K562 (cell line): Measurements from ENCODE around the gene HMOX2. TPM values are rescaled to one million over a fixed set of nuclear protein-coding genes. Genes with fewer than 3 reads are reported as not detected.

Experiments
- DDX20 ChIP-seq: fragments of 450-650 bp; IDR thresholded peaks from 2 replicates; pipeline ENCODE4 v1.6.1; 2016; ENCODE audit warnings: missing genetic modification characterization, low read depth, mild to moderate bottlenecking, missing compliant biosample characterization, moderate library complexity
- EHMT2 ChIP-seq: fragments of 450-650 bp; IDR thresholded peaks from 2 replicates; pipeline ENCODE4 v1.6.1; 2018; ENCODE audit warnings: antibody characterized with exemption
- FOXK2 ChIP-seq, 2 experiments: fragments of 450-650 bp; IDR thresholded peaks in 1 of 2; conservative IDR thresholded peaks in 1 of 2; 2 replicates each; pipeline ENCODE4 v1.6.1; 2016; ENCODE audit warnings: low read depth in 2 of 2, mild to moderate bottlenecking in 1 of 2
- GMEB1 ChIP-seq: fragments of 250-450 bp; sonication (Bioruptor Pico); IDR thresholded peaks from 2 replicates; pipeline ENCODE4 v1.4.0; 2020; ENCODE audit warnings: mild to moderate bottlenecking
- HMBOX1 ChIP-seq: sonication (generic); IDR thresholded peaks from 2 replicates; pipeline ENCODE4 v1.6.1; 2016
- HNRNPK ChIP-seq: fragments of 200-400 bp; formaldehyde crosslinking; IDR thresholded peaks from one replicate; pipeline ENCODE4 v1.6.1; 2018; ENCODE audit warnings: mild to moderate bottlenecking, low read depth, low read length; ENCODE audit not compliant: poor library complexity, severe bottlenecking
- RAD51 ChIP-seq: fragments of 450-650 bp; IDR thresholded peaks from 2 replicates; pipeline ENCODE4 v1.7.1; 2016; ENCODE audit warnings: low read depth, mild to moderate bottlenecking, borderline replicate concordance
- RFX7 ChIP-seq: fragments of 250-450 bp; sonication (Bioruptor Pico); IDR thresholded peaks from 2 replicates; pipeline ENCODE4 v1.5.1; 2021; ENCODE audit warnings: mild to moderate bottlenecking
- TEAD4 ChIP-seq, 2 experiments: sonication (generic) in 1 of 2; formaldehyde crosslinking in 1 of 2; IDR thresholded peaks; 2 replicates each; pipeline versions ENCODE4 v1.6.1 to v1.8.0; 2012 to 2022; ENCODE audit warnings: borderline replicate concordance in 1 of 2, inconsistent platforms in 1 of 2, low read length in 1 of 2, mild to moderate bottlenecking in 1 of 2, missing genetic modification reagents in 1 of 2
- ZC3H8 ChIP-seq: fragments of 450-650 bp; IDR thresholded peaks from 2 replicates; pipeline ENCODE4 v1.6.1; 2017
- ZNF395 ChIP-seq: fragments of 200-800 bp; sonication (Bioruptor generic); IDR thresholded peaks from 2 replicates; pipeline ENCODE4 v1.6.1; 2017; ENCODE audit warnings: missing genetic modification characterization, missing compliant biosample characterization
- ZNF551 ChIP-seq: fragments of 250-450 bp; sonication (Bioruptor Pico); IDR thresholded peaks from 2 replicates; pipeline ENCODE4 v1.5.0; 2021; ENCODE audit warnings: mild to moderate bottlenecking, moderate library complexity
- ZNF644 ChIP-seq: fragments of 200-800 bp; sonication (Bioruptor generic); IDR thresholded peaks from 2 replicates; pipeline ENCODE4 v1.6.1; 2016; ENCODE audit warnings: low read depth, missing genetic modification characterization, missing compliant biosample characterization
- polyA plus RNA-seq, 8 experiments: library from polyadenylated mRNA; depleted of rRNA in 4 of 8; stranded (reverse) in 5 of 8; unstranded in 3 of 8; fragments of >200 nt; fragmentation: Nextera tagmentation in 2 of 8; fragmentation: Illumina TruSeq in 1 of 8; extraction: Ambion mirVana in 2 of 8; extraction: Trizol in 1 of 8; gene quantifications; 2 replicates each; pipeline versions ENCODE4 v1.2.1 to v1.2.3, GENCODE V29; 2011 to 2014; ENCODE audit warnings: inconsistent platforms in 1 of 8, missing spikeins in 1 of 8
- total RNA-seq, 7 experiments: library from RNA; depleted of rRNA in 6 of 7; stranded (reverse); fragments of >200 nt in 6 of 7; fragmentation: Illumina TruSeq in 2 of 7; extraction: Trizol in 2 of 7; gene quantifications; 2 replicates each; pipeline versions ENCODE4 v1.2.1 to v1.2.3, GENCODE V29; 2011 to 2021; ENCODE audit warnings: low replicate concordance in 1 of 7
- TF ChIP-seq, protein P1 (sequence below), 2 experiments: IDR thresholded peaks; 2 replicates each; pipeline ENCODE4 v1.6.1; 2012; ENCODE audit warnings: improper control_type of control experiment in 2 of 2, low read depth in 2 of 2, low read length in 2 of 2, borderline replicate concordance in 1 of 2
- TF ChIP-seq, protein P2 (sequence below): fragments of 450-650 bp; conservative IDR thresholded peaks from 2 replicates; pipeline ENCODE4 v1.6.1; 2016; ENCODE audit warnings: missing genetic modification characterization, low read depth, mild to moderate bottlenecking, missing compliant biosample characterization, moderate library complexity
- TF ChIP-seq, protein P3 (sequence below): sonication (generic); formaldehyde crosslinking; IDR thresholded peaks from 2 replicates; pipeline ENCODE4 v1.4.0; 2020; ENCODE audit warnings: mild to moderate bottlenecking, missing genetic modification reagents

The HMOX2 gene
- total and polyA plus RNA-seq, 9 of the 15 experiments (the other 6 are each of a cell fraction or from before 2014, with no cell fraction given): 26.8 to 87.4 (median 57.4) TPM

DNA sequence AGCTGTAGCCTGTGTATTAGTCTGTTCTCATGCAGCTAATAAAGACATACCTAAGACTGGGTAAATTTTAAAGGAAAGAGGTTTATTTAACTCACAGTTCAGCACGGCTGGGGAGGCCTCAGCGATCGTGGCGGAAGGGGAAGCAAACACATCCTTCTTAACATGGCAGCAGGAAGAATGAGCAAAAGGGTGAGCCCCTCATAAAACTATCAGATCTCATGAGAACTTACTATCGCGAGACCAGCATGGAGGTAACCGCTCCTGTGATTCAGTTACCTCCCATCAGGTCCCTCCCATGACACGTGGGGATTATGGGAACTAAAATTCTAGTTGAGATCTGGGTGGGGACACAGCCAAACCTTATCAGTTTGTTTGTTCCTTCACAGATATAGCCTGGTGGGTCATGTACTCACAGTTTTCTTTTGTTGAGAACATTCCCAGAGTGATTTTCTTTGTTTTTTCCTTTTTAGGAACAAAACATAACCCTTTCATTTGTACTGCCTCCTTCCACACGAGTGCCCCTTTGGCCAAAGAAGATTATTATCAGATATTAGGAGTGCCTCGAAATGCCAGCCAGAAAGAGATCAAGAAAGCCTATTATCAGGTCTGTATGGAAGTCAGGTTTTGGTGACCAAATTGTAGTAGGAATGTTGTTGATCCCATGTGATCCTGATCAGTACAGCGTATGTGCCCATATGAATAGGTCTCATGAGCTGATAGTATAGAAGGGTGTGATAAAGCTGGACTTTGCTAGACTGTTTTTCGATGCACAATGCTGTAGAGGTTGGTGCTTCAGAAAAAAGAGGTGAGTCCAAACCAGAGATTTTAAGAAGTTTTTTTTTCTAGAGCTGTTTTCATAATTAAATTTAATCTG is 42.0 kb upstream of the HMOX2 start (continued):
- TF ChIP-seq DDX20 (tag) (no peak), ZNF644 (no peak), ZNF551 (CRISPR knock-in tag) (no peak), HMBOX1 (peak; percentile 83), FOXK2 (conservative IDR thresholded peaks at IDR 0.05 in 1 of 2, IDR thresholded peaks at IDR 0.05 in 1 of 2; ENCODE audit: low read depth in 2 of 2) (peak; percentile 23 to 52; a peak in 1 of 4 replicates), TEAD4 (IDR thresholded peaks at IDR 0.05; ENCODE audit: low read length) (no peak), TEAD4 (CRISPR knock-in tag; IDR thresholded peaks at IDR 0.05; ENCODE audit: borderline replicate concordance) (no peak), RFX7 (CRISPR knock-in tag) (no peak), ZNF395 (0 out of 2 replicates have a peak, but pooled peaks have one; percentile 62), GMEB1 (CRISPR knock-in tag) (no peak), ZC3H8 (no peak), RAD51 (peak; percentile 63; the same call in 1 of the 2 replicates), HNRNPK (no peak), EHMT2 (no peak)
- TF ChIP-seq, protein P1, sequence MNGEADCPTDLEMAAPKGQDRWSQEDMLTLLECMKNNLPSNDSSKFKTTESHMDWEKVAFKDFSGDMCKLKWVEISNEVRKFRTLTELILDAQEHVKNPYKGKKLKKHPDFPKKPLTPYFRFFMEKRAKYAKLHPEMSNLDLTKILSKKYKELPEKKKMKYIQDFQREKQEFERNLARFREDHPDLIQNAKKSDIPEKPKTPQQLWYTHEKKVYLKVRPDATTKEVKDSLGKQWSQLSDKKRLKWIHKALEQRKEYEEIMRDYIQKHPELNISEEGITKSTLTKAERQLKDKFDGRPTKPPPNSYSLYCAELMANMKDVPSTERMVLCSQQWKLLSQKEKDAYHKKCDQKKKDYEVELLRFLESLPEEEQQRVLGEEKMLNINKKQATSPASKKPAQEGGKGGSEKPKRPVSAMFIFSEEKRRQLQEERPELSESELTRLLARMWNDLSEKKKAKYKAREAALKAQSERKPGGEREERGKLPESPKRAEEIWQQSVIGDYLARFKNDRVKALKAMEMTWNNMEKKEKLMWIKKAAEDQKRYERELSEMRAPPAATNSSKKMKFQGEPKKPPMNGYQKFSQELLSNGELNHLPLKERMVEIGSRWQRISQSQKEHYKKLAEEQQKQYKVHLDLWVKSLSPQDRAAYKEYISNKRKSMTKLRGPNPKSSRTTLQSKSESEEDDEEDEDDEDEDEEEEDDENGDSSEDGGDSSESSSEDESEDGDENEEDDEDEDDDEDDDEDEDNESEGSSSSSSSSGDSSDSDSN (IDR thresholded peaks at IDR 0.05; ENCODE audit: borderline replicate concordance in 1 of 2, low read depth in 2 of 2, low read length in 2 of 2): no peak
- TF ChIP-seq, protein P2, sequence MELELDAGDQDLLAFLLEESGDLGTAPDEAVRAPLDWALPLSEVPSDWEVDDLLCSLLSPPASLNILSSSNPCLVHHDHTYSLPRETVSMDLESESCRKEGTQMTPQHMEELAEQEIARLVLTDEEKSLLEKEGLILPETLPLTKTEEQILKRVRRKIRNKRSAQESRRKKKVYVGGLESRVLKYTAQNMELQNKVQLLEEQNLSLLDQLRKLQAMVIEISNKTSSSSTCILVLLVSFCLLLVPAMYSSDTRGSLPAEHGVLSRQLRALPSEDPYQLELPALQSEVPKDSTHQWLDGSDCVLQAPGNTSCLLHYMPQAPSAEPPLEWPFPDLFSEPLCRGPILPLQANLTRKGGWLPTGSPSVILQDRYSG (tag): no peak
- TF ChIP-seq, protein P3, sequence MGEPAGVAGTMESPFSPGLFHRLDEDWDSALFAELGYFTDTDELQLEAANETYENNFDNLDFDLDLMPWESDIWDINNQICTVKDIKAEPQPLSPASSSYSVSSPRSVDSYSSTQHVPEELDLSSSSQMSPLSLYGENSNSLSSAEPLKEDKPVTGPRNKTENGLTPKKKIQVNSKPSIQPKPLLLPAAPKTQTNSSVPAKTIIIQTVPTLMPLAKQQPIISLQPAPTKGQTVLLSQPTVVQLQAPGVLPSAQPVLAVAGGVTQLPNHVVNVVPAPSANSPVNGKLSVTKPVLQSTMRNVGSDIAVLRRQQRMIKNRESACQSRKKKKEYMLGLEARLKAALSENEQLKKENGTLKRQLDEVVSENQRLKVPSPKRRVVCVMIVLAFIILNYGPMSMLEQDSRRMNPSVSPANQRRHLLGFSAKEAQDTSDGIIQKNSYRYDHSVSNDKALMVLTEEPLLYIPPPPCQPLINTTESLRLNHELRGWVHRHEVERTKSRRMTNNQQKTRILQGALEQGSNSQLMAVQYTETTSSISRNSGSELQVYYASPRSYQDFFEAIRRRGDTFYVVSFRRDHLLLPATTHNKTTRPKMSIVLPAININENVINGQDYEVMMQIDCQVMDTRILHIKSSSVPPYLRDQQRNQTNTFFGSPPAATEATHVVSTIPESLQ (CRISPR knock-in tag): no peak
